ENCODE results near the gene MAPRE2.

The MAPRE2 gene

GRCh38 chr18:35024965-35025364 is 16.2 kb upstream of the MAPRE2 start:
- peak overlapping the region; percentile 71 for H3K27ac ChIP-seq
- TF ChIP-seq, protein P1, sequence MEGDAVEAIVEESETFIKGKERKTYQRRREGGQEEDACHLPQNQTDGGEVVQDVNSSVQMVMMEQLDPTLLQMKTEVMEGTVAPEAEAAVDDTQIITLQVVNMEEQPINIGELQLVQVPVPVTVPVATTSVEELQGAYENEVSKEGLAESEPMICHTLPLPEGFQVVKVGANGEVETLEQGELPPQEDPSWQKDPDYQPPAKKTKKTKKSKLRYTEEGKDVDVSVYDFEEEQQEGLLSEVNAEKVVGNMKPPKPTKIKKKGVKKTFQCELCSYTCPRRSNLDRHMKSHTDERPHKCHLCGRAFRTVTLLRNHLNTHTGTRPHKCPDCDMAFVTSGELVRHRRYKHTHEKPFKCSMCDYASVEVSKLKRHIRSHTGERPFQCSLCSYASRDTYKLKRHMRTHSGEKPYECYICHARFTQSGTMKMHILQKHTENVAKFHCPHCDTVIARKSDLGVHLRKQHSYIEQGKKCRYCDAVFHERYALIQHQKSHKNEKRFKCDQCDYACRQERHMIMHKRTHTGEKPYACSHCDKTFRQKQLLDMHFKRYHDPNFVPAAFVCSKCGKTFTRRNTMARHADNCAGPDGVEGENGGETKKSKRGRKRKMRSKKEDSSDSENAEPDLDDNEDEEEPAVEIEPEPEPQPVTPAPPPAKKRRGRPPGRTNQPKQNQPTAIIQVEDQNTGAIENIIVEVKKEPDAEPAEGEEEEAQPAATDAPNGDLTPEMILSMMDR (conservative IDR thresholded peaks at IDR 0.05), result no peak

DNA sequence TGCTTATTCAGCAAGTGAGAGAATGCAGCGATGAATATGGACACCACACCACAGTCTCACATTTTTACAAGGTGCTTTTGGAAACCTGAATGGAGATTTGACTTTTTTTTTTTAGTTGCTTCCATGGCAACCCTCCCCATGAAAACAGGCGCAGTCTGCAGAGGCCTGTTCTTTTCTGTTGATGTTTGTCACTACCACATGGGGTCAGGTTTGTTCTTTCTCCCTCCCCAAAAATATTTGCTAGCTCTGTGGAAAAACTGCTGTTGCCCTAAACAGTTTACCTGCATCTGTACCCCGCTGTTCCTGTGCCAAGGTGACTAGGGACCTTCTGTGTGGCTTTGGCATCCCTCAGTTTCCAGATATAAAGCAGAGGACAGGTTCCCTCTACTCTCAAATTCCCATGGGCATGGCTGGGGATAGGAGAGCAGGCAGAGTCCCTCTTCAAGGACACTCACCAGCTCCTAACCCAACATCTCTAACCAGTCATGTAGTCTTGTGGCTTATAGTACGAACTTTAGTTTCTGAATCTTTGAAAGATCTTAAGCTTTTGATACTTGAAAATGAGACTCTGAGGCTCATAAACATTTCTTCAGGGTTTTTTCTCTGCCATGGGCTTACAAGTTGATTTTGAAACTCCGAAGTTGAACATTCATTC is 14.7 kb upstream of the MAPRE2 start:
- TF ChIP-seq, protein P1 (conservative IDR thresholded peaks at IDR 0.05), result peak; percentile 13; the same call in 1 of the 2 replicates
- peak overlapping the region; percentile 71 for H3K27ac ChIP-seq

GRCh38 chr18:35027206-35027605 is 14.0 kb upstream of the MAPRE2 start:
- TF ChIP-seq, protein P1 (conservative IDR thresholded peaks at IDR 0.05), result no peak
- H3K27ac ChIP-seq, result peak overlapping the region; percentile 71; the same call in 1 of the 2 replicates

DNA sequence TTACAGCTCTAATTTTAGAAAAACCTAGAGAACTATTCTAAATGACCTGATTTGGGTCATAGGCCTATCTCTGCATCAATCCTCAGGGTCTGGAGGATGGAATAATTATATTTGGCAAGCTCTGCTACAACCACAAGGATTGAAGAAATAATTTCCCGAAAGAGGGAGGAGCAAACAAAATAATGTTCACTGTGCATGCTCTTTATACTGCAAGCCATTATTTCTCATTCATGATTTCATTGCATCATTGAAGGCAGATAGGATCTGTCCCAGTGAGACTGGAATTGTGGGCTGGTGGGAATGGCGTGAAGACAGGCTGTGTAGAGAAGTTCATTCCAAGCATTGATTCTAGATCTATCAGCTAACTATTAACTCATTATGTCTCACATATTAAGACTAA is 12.7 kb upstream of the MAPRE2 start:
- no peak overlapping the region for H3K27ac ChIP-seq
- TF ChIP-seq, protein P1 (conservative IDR thresholded peaks at IDR 0.05), result no peak

GRCh38 chr18:35029103-35029502 is 12.1 kb upstream of the MAPRE2 start:
- TF ChIP-seq, protein P1 (conservative IDR thresholded peaks at IDR 0.05), result no peak
- H3K27ac ChIP-seq, result no peak overlapping the region; the same call in 1 of the 2 replicates

DNA sequence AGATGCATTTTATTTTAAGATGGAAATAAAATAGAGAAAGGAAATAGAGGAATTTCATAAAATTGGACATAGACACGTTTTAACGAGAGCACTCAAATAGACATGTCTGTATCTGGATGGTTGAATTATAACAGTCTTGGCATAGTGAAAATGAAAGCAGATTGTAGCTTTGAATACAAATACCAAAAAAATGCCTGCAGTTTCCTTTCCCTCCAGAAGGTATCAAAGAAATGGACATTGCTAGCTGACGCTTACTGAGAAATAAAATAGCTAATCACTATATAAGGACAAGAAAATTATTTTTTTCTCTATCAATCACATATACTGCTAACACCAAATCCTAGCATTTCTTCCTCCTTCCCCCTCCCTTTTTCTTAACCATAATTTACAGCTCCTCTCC is 11.4 kb upstream of the MAPRE2 start:
- TF ChIP-seq, protein P1 (conservative IDR thresholded peaks at IDR 0.05), result no peak
- H3K27ac ChIP-seq, result peak overlapping the region; percentile 80

DNA sequence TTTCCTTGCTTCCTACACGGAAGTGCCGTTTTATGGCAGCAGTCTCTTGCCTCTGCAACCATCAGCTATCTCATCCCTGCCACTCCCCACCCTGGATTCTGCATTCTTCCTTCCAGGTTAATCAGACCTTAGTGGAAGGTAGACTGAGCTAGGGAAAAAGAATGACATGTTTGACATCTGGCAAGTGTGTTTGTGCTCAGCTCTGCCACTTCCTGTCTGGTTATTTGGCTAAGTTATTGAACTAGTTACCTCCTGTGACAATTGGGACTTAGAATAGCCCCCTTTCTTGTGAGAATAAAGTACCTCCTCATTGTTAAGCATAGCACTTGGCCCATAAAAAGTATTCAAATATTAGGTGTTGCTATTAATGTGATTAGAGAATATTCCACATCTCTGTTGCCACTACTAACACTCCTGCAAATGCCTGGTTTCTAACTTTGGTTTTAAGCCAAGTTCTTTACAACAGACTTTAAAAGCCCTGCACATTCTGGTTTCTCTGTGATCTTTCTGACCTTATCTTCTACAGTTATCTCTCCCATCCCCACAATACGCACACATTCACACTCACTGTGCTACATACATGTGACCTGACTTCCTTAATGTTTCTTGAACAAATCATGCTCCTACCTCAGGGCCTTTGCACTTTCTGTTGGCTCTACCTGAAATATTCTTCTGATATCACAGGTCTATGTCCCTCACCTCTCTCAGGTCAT is 10.8 kb upstream of the MAPRE2 start:
- H3K27ac ChIP-seq, result peak overlapping the region; percentile 80
- TF ChIP-seq, protein P1 (conservative IDR thresholded peaks at IDR 0.05), result no peak
